Neutrophil (primary cell): ENCODE measurements around the gene DEPDC5.

Experiments used
- H3K27ac ChIP-seq: fragments of 200-600 bp; sonication (generic); 2 replicates; pipeline ENCODE4 v1.5.1; 2016; ENCODE audit warnings: mild to moderate bottlenecking, moderate library complexity
- H3K27me3 ChIP-seq: fragments of 200-600 bp; sonication (generic); 2 replicates; pipeline ENCODE4 v1.6.0; 2016; ENCODE audit warnings: mild to moderate bottlenecking
- H3K36me3 ChIP-seq: fragments of 200-600 bp; sonication (generic); 2 replicates; pipeline ENCODE4 v1.5.1; 2017
- H3K4me1 ChIP-seq, 2 experiments: fragments of 200-600 bp in 1 of 2; sonication (generic) in 1 of 2; 1 replicate in 1 of 2; 2 replicates in 1 of 2; pipeline versions ENCODE4 v1.5.1 to v1.6.1; 2013 to 2016; ENCODE audit warnings: low read depth in 1 of 2, low read length in 1 of 2, mild to moderate bottlenecking in 1 of 2, moderate library complexity in 1 of 2; ENCODE audit not compliant: control insufficient read depth in 1 of 2, insufficient read depth in 1 of 2
- H3K4me3 ChIP-seq, 2 experiments: fragments of 200-600 bp in 1 of 2; sonication (generic) in 1 of 2; 1 replicate in 1 of 2; 2 replicates in 1 of 2; pipeline ENCODE4 v1.5.1; 2013 to 2016; ENCODE audit warnings: low read depth in 1 of 2, low read length in 1 of 2, mild to moderate bottlenecking in 1 of 2, moderate library complexity in 1 of 2
- H3K9me3 ChIP-seq: fragments of 200-600 bp; sonication (generic); 2 replicates; pipeline ENCODE4 v1.5.1; 2016
- CTCF ChIP-seq: fragments of 200-600 bp; sonication (generic); IDR thresholded peaks from 2 replicates; pipeline ENCODE4 v1.5.1; 2016; ENCODE audit warnings: antibody characterized with exemption

Gene DEPDC5

GRCh38 chr22:31742115-31742514 lies 11.7 kb upstream of the DEPDC5 start:
- peak overlapping the region; percentile 42 for H3K27ac ChIP-seq
- H3K27me3 ChIP-seq = no peaks in the 10 kb centered on the region
- no peak overlapping the region for H3K4me3 ChIP-seq
- peaks cover 27% of the 10 kb centered on the region for H3K36me3 ChIP-seq
- no peaks in the 10 kb centered on the region for H3K9me3 ChIP-seq
- H3K4me1 ChIP-seq = peaks cover 23 to 24% of the 10 kb centered on the region in 2 experiments
- no peak for TF ChIP-seq CTCF

- Histone ChIP-seq H3K27me3 (no peaks in the 10 kb centered on the region), H3K9me3 (no peaks in the 10 kb centered on the region), H3K27ac (no peak overlapping the region), H3K36me3 (peaks cover 26% of the 10 kb centered on the region), H3K4me3 (no peak overlapping the region), H3K4me1 (peaks cover 23 to 24% of the 10 kb centered on the region in 2 experiments)
- no peak for TF ChIP-seq CTCF
Measured at GRCh38 chr22:31742682-31743081, 11.1 kb upstream of the DEPDC5 start.

- H3K4me3 ChIP-seq = no peak overlapping the region
- peaks cover 14% of the 10 kb centered on the region for H3K36me3 ChIP-seq
- no peak for TF ChIP-seq CTCF
- H3K27me3 ChIP-seq = no peaks in the 10 kb centered on the region
- no peak overlapping the region for H3K27ac ChIP-seq
- peaks cover 30 to 34% of the 10 kb centered on the region in 2 experiments for H3K4me1 ChIP-seq
- H3K9me3 ChIP-seq = no peaks in the 10 kb centered on the region
Measured at GRCh38 chr22:31743871-31744270, 9.9 kb upstream of the DEPDC5 start.

GRCh38 chr22:31747441-31747840 lies 6.4 kb upstream of the DEPDC5 start:
- no peaks in the 10 kb centered on the region for H3K27me3 ChIP-seq
- no peak for TF ChIP-seq CTCF
- H3K9me3 ChIP-seq = no peaks in the 10 kb centered on the region
- no peak overlapping the region for H3K27ac ChIP-seq
- no peak overlapping the region for H3K4me3 ChIP-seq
- peaks cover 9% of the 10 kb centered on the region for H3K36me3 ChIP-seq
- H3K4me1 ChIP-seq = peaks cover 31 to 41% of the 10 kb centered on the region in 2 experiments

GRCh38 chr22:31748490-31748889 lies 5.3 kb upstream of the DEPDC5 start:
- peaks cover 41 to 52% of the 10 kb centered on the region in 2 experiments for H3K4me1 ChIP-seq
- peak overlapping the region in 1 of 2 experiments; percentile 82 for H3K4me3 ChIP-seq
- H3K27me3 ChIP-seq = no peaks in the 10 kb centered on the region
- H3K36me3 ChIP-seq = peaks cover 6% of the 10 kb centered on the region
- no peaks in the 10 kb centered on the region for H3K9me3 ChIP-seq
- peak overlapping the region; percentile 88 for H3K27ac ChIP-seq
- no peak for TF ChIP-seq CTCF
